Measurements from ENCODE around the gene ABHD1.
"Not testable (repeated sequence)": the region's sequence is repeated elsewhere in the genome, so short reads cannot be mapped to it uniquely, and the experiment has no call there.

The ABHD1 gene

GRCh38 chr2:27087823-27088410 is 35.7 kb upstream of the ABHD1 start:
- no peak for DNase-seq

GRCh38 chr2:27088634-27089033 is 35.0 kb upstream of the ABHD1 start:
- no peak for DNase-seq

GRCh38 chr2:27089111-27089954 is 34.3 kb upstream of the ABHD1 start:
- DNase-seq: no peak

DNA sequence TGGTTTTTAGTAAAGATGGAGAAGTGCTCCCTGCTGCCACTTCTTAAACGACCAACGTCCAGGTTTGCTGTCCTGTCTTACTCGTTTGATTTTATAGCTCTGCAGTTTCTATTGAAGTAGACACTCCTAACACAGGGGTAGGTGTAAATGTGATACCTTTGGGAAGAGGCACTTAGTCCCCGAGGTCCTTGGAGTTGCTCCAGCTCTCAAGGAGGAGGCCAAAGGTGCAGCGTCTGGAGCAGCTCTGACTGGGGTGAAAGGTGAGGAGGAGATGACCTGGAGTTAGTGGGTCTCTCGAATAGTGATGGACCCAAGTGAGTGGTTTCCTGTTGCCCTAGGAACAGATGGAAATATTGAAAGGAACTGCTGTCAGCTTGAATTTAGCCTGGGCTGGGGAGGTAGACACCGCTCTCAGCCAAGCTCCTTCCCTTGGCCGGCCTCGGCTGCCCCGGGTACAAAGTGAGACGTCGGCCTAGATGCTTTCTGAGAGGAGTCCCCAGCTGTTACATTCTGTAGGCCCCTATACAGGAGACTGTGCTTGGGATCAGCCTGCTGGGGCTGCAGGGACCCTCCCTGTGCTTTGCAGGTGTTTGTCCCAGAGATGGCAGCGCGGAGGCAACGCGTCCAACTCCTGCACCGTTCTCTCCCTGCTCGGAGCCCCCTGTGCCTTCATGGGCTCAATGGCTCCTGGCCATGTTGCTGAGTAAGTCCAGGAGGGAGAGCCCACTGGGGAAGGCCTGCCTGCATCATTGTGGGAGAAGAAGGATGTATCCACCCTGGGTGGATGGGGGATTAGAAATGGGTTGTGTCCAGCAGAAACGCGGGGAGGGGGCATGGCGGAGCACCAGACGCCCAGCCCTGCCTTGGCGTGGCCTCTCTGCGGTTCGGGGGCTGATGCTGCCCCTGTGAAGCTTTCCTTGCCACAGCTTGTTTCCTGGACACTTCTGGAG is 31.6 kb upstream of the ABHD1 start:
- DNase-seq: no peak

DNA sequence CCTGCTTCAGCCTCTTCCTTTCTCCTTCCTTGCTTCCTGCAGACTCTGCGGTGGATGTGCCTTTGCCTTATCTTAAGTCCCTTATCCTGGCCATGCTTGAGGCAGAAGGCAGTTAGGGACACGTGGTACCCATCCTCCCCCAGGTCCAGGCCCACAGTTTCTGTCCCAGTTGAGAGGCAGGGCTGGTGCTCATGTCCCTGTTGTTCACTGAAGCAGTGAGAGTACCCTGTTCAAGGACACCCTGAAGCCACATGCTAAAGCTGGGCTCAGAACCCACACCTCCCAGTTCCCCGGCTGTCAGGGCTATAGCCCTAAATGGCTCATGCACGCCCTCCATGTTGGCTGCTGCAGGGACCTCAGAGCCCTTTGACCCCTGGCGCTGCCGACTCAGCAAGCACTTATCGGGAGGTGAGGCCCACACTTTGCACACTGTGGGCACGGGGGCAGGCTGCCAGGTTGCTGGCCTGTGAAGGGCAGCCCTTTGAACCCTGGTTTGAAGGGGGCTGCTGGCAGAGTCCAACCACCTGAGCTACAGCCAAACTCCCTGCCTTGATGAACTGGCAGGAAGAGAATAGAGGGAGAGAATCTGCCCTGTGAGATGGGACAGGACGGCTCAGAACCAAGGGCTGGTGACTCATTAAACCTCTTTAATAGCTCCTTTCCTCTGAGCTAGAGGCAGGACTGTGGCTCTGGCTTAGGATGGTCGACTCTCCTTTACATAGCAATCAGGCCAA is 30.8 kb upstream of the ABHD1 start:
- no peak for DNase-seq

GRCh38 chr2:27093430-27094352 is 29.9 kb upstream of the ABHD1 start:
- peak; percentile 43 for DNase-seq

- no peak for DNase-seq
These were observed 29.1 kb upstream of the ABHD1 start for GRCh38 chr2:27094353-27094984.

GRCh38 chr2:27095427-27095744 is 28.2 kb upstream of the ABHD1 start:
- no peak for DNase-seq

DNA sequence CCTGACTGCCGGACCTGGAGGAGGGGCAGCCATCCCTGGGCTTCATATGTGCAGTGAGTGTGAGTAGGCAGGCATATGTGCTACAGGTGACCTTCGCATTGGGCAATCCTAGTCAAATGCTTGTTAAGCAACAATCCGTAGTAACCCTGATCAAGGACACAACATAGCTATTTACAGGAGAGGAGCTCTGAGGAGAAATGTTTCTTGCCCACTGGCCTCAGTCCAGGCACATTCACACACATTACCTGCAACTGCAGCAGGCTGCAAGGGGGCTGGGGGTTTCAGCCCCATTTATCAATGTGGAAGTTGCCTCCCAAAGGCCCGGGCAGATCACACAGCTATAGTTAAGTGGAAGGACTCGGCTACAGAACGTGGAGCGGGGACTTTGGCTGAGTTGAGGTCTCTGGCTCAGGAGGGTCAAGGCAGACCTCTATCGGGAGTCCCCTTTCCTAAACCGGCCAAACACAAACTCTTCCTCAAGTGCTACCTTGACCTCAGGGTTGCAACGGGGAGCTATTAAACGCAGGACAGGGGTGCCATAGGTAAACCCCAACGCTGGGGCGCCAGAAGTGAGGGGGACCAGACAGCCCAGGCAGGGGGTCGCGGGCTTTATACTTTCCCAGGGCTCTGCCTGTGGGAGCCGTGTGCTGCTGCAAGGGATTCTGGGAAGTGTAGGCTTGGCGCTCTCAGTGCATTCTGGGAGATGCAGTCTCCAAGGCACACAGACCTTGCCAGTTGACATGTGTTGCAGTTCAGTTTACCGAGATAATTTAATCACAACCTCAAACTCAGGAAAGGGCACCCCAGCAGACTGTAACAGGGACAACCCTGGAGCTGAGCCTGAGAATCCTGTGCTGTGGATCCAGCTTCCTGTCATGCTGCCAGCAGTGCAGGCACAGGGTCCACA is 27.6 kb upstream of the ABHD1 start:
- peak; percentile 66 for DNase-seq

DNA sequence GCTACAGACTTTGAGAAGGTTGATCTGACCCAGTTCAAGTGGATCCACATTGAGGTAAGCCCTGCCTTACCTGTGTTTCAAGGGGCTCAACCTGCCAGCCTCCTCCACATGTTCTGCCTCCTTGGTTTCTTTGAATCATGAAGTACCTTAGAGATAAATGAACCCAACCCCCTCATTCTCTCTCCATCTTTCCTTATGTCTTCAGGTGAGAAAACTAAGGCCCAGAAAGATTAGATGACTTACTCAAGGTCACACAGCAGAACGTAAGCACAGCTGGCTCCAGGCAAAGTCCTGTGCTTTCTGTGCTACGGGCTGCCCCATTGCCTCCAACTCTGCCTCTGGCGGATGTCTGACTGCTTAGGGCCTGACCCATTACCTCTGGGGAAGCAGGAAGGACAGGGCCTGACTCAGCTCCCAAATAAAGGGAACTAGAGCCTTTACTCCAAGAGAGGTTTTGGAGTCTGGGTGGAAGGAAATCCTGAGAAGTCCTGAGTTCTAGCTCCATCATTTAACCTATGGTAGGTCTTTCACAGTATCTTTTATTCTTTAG is 26.8 kb upstream of the ABHD1 start:
- DNase-seq: no peak

DNA sequence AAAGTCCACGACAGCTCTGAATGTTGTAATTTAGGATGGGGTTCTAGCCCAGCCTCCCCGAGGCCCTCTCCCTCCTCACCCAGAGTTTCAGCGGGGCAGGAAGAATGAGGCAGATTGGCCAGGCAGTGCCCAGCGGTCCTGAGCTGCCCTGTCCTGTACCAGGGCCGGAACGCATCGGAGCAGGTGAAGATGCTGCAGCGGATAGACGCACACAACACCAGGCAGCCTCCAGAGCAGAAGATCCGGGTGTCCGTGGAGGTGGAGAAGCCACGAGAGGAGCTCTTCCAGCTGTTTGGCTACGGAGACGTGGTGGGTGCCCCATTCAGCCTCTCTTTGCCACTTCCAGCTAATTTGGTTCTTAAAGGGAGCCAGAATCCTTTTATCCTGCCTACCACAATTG is 26.3 kb upstream of the ABHD1 start:
- no peak for DNase-seq

- peak; percentile 71 for DNase-seq
These were observed 24.2 kb upstream of the ABHD1 start for GRCh38 chr2:27099334-27099955.

DNA sequence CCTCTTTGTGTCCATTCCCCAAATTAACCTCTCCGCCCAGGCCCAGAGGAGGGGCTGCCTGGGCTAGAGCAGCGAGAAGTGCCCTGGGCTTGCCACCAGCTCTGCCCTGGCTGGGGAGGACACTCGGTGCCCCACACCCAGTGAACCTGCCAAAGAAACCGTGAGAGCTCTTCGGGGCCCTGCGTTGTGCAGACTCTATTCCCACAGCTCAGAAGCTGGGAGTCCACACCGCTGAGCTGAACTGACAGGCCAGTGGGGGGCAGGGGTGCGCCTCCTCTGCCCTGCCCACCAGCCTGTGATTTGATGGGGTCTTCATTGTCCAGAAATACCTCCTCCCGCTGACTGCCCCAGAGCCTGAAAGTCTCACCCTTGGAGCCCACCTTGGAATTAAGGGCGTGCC is 23.6 kb upstream of the ABHD1 start:
- no peak for DNase-seq

GRCh38 chr2:27102329-27102728 is 21.3 kb upstream of the ABHD1 start:
- DNase-seq: no peak

DNA sequence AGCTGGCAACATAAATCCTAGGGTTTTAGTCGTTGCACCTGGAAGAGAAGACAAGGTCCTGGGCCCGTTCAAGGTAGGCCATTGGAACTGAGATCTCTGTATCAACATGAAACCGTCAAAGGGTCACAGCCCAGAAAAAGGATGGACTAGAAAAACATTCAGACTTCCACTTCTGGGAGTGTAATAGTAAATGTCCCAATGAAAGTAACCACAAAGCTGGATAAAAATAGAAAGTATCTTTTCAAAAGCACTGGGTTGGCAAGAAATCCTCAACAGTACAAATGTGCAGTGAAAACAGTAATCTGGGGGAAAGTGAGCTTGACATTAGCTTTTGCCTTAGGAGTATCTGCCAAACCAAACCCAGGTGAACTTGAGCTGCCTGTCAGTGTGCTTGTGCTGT is 17.6 kb upstream of the ABHD1 start:
- no peak for DNase-seq

- DNase-seq: no peak
These were observed 15.4 kb upstream of the ABHD1 start for GRCh38 chr2:27108221-27108620.

- no peak for DNase-seq
These were observed 14.5 kb upstream of the ABHD1 start for GRCh38 chr2:27109083-27109482.

DNA sequence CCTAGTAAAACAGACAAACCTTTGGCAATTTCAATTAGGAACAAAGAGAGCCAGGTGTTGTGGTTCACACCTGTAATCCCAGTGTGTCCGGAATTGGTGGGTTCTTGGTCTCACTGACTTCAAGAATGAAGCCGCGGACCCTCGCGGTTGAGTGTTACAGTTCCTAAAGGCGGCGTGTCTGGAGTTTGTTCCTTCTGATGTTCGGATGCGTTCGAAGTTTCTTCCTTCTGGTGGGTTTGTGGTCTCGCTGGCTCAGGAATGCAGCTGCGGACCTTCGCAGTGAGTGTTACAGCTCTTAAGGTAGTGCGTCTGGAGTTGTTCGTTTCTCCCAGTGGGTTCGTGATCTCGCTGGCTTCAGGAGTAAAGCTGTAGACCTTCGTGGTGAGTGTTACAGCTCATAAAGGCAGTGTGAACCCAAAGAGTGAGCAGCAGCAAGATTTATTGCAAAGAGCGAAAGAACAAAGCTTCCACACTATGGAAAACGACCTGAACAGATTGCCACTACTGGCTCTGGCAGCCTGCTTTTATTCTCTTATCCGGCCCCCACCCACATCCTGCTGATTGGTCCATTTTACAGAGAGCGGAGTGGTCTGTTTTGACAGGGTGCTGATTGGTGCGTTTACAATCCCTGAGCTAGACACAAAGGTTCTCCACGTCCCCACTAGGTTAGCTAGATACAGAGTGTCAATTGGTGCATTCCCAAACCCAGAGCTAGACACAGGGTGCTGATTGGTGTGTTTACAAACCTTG is 12.8 kb upstream of the ABHD1 start:
- not testable (repeated sequence) for DNase-seq
